ENCODE data around the gene NDC80.
"Not testable (repeated sequence)": the region's sequence is repeated elsewhere in the genome, so short reads cannot be mapped to it uniquely, and the experiment has no call there.

NDC80 gene

GRCh38 chr18:2627821-2628276 is 56.5 kb downstream of the NDC80 start:
- DNase-seq (ENCODE audit: low spot score) = peak; percentile 10

- no peak for DNase-seq (ENCODE audit: low spot score)
Observed at GRCh38 chr18:2629003-2629402, 57.6 kb downstream of the NDC80 start.

- no peak for DNase-seq (ENCODE audit: low spot score)
Observed at GRCh38 chr18:2635586-2635985, 64.2 kb downstream of the NDC80 start.

- DNase-seq (ENCODE audit: low spot score) = no peak
Observed at GRCh38 chr18:2636126-2636631, 64.8 kb downstream of the NDC80 start.

- no peak for DNase-seq (ENCODE audit: low spot score)
Observed at GRCh38 chr18:2641638-2642037, 70.3 kb downstream of the NDC80 start.

- no peak for DNase-seq (ENCODE audit: low spot score)
Observed at GRCh38 chr18:2642771-2643170, 71.4 kb downstream of the NDC80 start.

- DNase-seq (ENCODE audit: low spot score) = no peak
Observed at GRCh38 chr18:2644535-2644934, 73.2 kb downstream of the NDC80 start.

- no peak for DNase-seq (ENCODE audit: low spot score)
Observed at GRCh38 chr18:2651981-2652380, 80.6 kb downstream of the NDC80 start.

- no peak for DNase-seq (ENCODE audit: low spot score)
Observed at GRCh38 chr18:2653467-2653866, 82.1 kb downstream of the NDC80 start.

- DNase-seq (ENCODE audit: low spot score) = no peak
Observed at GRCh38 chr18:2654169-2654927, 83.0 kb downstream of the NDC80 start.

- DNase-seq (ENCODE audit: low spot score) = no peak
Observed at GRCh38 chr18:2654928-2655177, 83.5 kb downstream of the NDC80 start.

GRCh38 chr18:2655178-2655953 is 84.0 kb downstream of the NDC80 start, which contains the start of gene SMCHD1:
Gene SMCHD1 (plus strand): TSS chr18:2655726. CDS start chr18:2656076, 350 bp downstream.
- peak; percentile 87 for DNase-seq (ENCODE audit: low spot score)

GRCh38 chr18:2655954-2656236 is 84.5 kb downstream of the NDC80 start:
- no peak for DNase-seq (ENCODE audit: low spot score)

GRCh38 chr18:2656237-2656980 is 85.1 kb downstream of the NDC80 start:
- DNase-seq (ENCODE audit: low spot score) = peak; percentile 48

GRCh38 chr18:2656981-2657512 is 85.7 kb downstream of the NDC80 start:
- no peak for DNase-seq (ENCODE audit: low spot score)

- peak; percentile 32 for DNase-seq (ENCODE audit: low spot score)
Observed at GRCh38 chr18:2657788-2658458, 86.6 kb downstream of the NDC80 start.

GRCh38 chr18:2660849-2661248 is 89.5 kb downstream of the NDC80 start:
- not testable (repeated sequence) for DNase-seq (ENCODE audit: low spot score)

- DNase-seq (ENCODE audit: low spot score) = not testable (repeated sequence)
Observed at GRCh38 chr18:2662288-2662687, 90.9 kb downstream of the NDC80 start.

GRCh38 chr18:2662990-2663389 is 91.6 kb downstream of the NDC80 start:
- DNase-seq (ENCODE audit: low spot score) = no peak
